ENCODE data around the gene CFAP141.

DNA sequence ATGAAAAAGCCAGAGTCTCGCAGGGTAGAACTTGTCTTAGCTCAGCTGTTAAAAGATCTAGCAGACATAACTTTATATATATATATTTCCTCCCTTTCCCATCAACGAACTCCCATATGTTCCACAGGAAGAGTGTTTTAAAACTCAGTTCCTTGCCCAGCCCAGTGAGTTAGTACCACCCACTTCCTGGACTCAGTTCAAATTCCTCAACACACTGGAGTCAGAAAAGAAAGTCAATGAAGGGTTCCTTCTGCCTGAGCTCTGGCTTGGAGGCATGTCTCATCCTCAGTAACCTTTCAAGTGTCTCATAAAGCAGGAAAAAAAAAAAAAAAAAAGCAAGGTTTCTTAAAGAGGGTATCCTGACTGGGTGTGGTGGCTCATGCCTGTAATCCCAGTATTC is 29.8 kb downstream of the CFAP141 start:
- TF ChIP-seq CTCF (IDR thresholded peaks at IDR 0.05) (no peak), EP300 (IDR thresholded peaks at IDR 0.05) (no peak), POLR2A (IDR thresholded peaks at IDR 0.05) (no peak)
